Ovary (tissue), 9 donors: Measurements from ENCODE around the gene MROH2A. TPM values are rescaled to one million over a fixed set of nuclear protein-coding genes. Genes with fewer than 3 reads are reported as not detected.

Source experiments
- DNase-seq, 5 donors: peaks; one replicate each; pipeline ENCODE4 v3.0.0-alpha.2; 2019 to 2020
- H3K27ac ChIP-seq, 2 donors: fragments of 200-600 bp; one replicate each; pipeline versions ENCODE4 v1.5.1 to v1.8.0; 2019 to 2022
- H3K27me3 ChIP-seq: fragments of 200-600 bp; one replicate; pipeline ENCODE4 v1.8.0; 2022
- H3K36me3 ChIP-seq: fragments of 200-600 bp; sonication (generic); one replicate; pipeline ENCODE4 v1.5.1; 2019
- H3K4me1 ChIP-seq: one replicate; pipeline ENCODE4 v1.8.1; 2013; ENCODE audit warnings: mild to moderate bottlenecking, moderate library complexity; ENCODE audit not compliant: insufficient read depth
- H3K4me3 ChIP-seq: fragments of 200-600 bp; sonication (generic); one replicate; pipeline ENCODE4 v1.5.1; 2017
- H3K9me3 ChIP-seq, 2 donors: fragments of 200-600 bp in 1 of 2; sonication (generic) in 1 of 2; one replicate each; pipeline versions ENCODE4 v1.5.1 to v1.8.1; 2013 to 2019; ENCODE audit warnings: mild to moderate bottlenecking in 1 of 2, moderate library complexity in 1 of 2
- EP300 ChIP-seq: sonication (generic); formaldehyde crosslinking; IDR thresholded peaks from one replicate; pipeline ENCODE4 v1.6.1; 2017; ENCODE audit warnings: antibody characterized with exemption
- POLR2A ChIP-seq: fragments of 450-650 bp; IDR thresholded peaks from one replicate; pipeline ENCODE4 v1.6.1; 2017; ENCODE audit warnings: antibody characterized with exemption, mild to moderate bottlenecking, moderate library complexity
- WGBS, 3 donors: extraction: QIAGEN DNeasy Blood & Tissue Kit in 1 of 3; methylation state at CpG; one replicate each; pipeline versions ENCODE4 v1.1.5 to v1.1.7; 2013 to 2017; 5-methylcytosine and 5-hydroxymethylcytosine counted together
- intact Hi-C, 4 donors: fragments of 100-400 bp; cut with DNase I; formaldehyde crosslinking; loops; one replicate each; pipeline versions ENCODE4 v1.11.0 to v1.15.1; 2022 to 2023
- polyA plus RNA-seq, 2 donors: library from polyadenylated mRNA; stranded (reverse); fragments of 200-250 nt in 1 of 2; fragments of 350-450 nt in 1 of 2; fragmentation: Illumina TruSeq in 1 of 2; extraction: RNeasy Lipid Tissue Mini Kit (QIAGEN cat#74804) in 1 of 2; gene quantifications; one replicate each; pipeline ENCODE4 v1.2.3, GENCODE V29; 2013 to 2014
- total RNA-seq, 7 donors: library from RNA; depleted of rRNA in 2 of 7; stranded (reverse); fragments of >200 nt in 2 of 7; fragmentation: NEBNext Ultra II Directional in 3 of 7; extraction: Animal tissue kit (Norgen Biotek cat#: 25700) in 3 of 7; gene quantifications; one replicate each; pipeline versions ENCODE4 v1.1.0 to v1.2.4, GENCODE V29; 2016 to 2023
- TF ChIP-seq, protein P1 (sequence below), 3 donors: fragments of 450-650 bp in 2 of 3; fragments of 200-600 bp in 1 of 3; IDR thresholded peaks; one replicate each; pipeline versions ENCODE4 v1.5.1 to v1.8.0; 2016 to 2022; ENCODE audit warnings: antibody characterized with exemption in 3 of 3, mild to moderate bottlenecking in 1 of 3
- donor health status: DM: no; HTN: no; CAD: no; lungs with moderate emphysema.
- donor health status: DM: no; HTN: no; CAD: no.
- donor health status: Bipolar disorder and iron deficiency.
- donor health status: DM: yes; HTN: yes; CAD: no.
- donor health status: DM: no; HTN: no; CAD: no.
- donor health status: DM: yes; HTN: yes; CAD: no.

Gene MROH2A
- total and polyA plus RNA-seq, 9 donors, result not detected

DNA sequence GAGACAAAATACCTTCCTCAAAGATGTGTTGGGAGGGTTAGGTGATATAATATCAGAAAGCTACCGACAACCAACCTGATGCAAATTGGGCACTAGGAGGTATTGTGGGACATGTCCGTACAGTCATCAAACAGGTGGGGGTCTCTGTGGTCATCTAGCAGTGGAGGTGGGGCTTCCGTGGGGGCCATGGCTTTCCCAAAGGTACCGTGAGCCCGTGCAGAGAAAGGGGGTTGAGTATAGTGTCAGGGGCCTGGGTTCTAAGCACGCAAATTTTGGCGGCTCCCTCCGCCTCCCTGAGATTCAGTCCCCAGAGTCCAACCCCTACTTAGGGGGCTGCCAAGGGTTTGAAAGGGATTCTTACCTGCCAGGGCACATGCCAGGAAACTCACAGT, 43.6 kb downstream of the MROH2A start:
- H3K27ac ChIP-seq, result no peak overlapping the region
- no peak for DNase-seq
- no peak for TF ChIP-seq EP300
- TF ChIP-seq, protein P1, sequence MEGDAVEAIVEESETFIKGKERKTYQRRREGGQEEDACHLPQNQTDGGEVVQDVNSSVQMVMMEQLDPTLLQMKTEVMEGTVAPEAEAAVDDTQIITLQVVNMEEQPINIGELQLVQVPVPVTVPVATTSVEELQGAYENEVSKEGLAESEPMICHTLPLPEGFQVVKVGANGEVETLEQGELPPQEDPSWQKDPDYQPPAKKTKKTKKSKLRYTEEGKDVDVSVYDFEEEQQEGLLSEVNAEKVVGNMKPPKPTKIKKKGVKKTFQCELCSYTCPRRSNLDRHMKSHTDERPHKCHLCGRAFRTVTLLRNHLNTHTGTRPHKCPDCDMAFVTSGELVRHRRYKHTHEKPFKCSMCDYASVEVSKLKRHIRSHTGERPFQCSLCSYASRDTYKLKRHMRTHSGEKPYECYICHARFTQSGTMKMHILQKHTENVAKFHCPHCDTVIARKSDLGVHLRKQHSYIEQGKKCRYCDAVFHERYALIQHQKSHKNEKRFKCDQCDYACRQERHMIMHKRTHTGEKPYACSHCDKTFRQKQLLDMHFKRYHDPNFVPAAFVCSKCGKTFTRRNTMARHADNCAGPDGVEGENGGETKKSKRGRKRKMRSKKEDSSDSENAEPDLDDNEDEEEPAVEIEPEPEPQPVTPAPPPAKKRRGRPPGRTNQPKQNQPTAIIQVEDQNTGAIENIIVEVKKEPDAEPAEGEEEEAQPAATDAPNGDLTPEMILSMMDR (IDR thresholded peaks at IDR 0.05), result no peak
- TF ChIP-seq POLR2A, result no peak
- intact Hi-C loops, result no loop called here
- no peaks in the 10 kb centered on the region for H3K36me3 ChIP-seq
- H3K4me3 ChIP-seq, result no peak overlapping the region
- no peaks in the 10 kb centered on the region for H3K27me3 ChIP-seq
- H3K4me1 ChIP-seq, result no peaks in the 10 kb centered on the region
- no peaks in the 10 kb centered on the region for H3K9me3 ChIP-seq
- 87 to 92% (median 88%) methylated on average over 8 of the region's 8 CpGs for WGBS, 3 donors

DNA sequence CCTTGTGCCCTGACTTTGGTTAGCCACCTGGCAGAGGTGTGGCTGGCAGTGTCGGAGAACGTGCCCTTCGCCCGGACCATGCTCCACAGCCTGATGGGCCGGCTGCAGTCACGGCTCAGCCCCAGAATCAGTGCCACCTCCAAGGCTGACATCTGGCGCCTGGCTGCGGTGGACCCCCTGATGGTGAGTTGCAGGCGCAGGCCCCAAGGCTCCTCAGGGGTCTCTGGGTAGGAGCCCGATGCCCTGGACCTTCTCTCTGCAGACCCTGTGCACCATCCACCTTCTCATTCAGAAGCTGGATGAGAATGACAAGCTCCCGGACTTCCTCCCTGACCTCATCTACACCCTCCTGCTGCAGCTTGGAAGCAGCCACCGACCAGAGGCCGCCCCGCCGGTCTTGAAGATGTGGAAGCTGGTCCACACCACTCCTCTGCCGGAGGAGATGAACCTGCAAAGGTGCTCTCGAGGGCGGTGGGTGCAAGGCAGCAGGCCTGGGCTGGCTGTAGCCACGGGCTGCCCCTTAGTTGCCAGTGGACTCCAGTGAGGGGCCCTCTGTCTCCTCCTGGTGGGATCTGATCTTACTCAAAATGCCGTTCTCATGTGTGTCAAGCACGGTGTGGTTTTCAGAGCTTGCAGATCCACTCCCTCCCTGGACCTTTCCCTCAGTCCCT, 44.1 kb downstream of the MROH2A start:
- DNase-seq, result no peak
- TF ChIP-seq POLR2A (no peak), EP300 (no peak)
- TF ChIP-seq, protein P1 (IDR thresholded peaks at IDR 0.05), result no peak
- Histone ChIP-seq H3K9me3 (no peaks in the 10 kb centered on the region), H3K36me3 (no peaks in the 10 kb centered on the region), H3K27ac (no peak overlapping the region), H3K4me3 (no peak overlapping the region), H3K4me1 (no peaks in the 10 kb centered on the region), H3K27me3 (no peaks in the 10 kb centered on the region)
- intact Hi-C loops, result no loop called here
- WGBS, 3 donors, result 87 to 92% (median 92%) methylated on average over 19 to 21 of the region's 21 CpGs

DNA sequence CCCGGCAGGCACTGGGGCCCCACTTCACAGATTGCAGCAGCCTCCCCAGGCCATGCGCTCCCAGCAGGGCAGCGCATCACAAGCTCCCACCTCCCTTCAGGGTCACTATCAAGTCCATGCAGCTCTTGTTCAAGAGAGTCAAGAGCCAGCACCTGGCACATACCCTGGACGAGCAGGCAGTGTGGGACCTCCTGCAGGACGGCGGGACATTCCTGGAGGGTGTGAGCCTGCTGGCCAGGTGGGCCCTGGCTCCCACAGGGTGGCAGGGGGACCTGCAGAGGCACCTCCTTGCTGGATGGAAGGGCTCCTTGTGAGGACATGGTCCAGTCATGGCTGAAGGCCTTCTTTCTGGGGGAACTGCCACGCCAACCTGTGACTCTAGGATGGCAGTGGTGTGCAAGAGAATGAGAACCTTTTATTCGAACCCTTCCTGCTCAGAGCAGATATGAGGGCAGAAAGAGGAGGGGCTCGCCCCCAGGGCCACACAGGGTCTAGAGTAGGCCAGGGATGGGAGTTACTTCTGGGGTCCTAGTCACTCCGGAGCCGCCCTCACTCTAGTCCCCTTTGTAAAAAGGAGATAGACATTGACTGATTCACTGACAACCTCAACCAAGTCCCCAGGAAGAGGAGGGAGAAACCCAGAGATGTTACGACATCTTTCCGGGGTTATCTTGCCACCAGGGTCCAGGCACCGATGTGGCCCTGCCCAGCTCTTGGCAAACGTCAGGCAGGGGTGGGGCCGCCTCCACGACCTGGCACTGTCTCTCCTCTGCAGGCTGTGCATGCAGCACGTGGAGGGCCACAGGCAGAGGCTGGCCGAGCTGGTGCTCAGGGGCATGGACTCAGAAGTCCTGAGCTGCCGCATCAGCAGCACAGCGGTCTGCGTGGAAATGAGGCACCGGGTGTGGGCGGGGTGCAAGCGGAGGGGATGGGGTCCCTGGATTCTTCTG, 44.9 kb downstream of the MROH2A start:
- TF ChIP-seq, protein P1 (IDR thresholded peaks at IDR 0.05), result no peak
- TF ChIP-seq POLR2A (no peak), EP300 (no peak)
- 78 to 79% (median 78%) methylated on average over 22 to 25 of the region's 25 CpGs for WGBS, 3 donors
- H3K9me3 ChIP-seq, result no peaks in the 10 kb centered on the region
- intact Hi-C loops, result no loop called here
- DNase-seq, result no peak
- H3K27ac ChIP-seq, result no peak overlapping the region
- H3K36me3 ChIP-seq, result no peaks in the 10 kb centered on the region
- H3K27me3 ChIP-seq, result no peaks in the 10 kb centered on the region
- H3K4me1 ChIP-seq, result no peaks in the 10 kb centered on the region
- no peak overlapping the region for H3K4me3 ChIP-seq

DNA sequence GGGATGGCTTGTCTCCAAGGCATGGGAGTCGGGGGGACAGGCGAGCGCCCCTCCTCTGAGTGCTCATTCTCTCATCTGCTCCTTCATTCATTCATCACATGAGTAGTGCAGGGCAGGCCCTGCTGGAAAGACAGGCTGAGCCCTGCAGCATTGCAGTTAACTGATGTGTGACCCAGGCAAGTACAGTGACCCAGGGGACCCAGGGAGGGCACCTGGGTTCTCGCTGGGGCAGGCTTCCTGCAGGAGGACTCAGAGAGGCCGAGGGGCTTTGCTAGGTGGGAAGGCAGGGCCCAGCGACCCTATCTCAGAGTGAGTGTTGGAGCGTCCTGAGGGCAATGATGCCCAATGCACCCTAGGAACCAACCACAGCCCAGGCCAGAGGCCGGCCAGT, 45.6 kb downstream of the MROH2A start:
- Histone ChIP-seq H3K36me3 (no peaks in the 10 kb centered on the region), H3K9me3 (no peaks in the 10 kb centered on the region), H3K4me1 (no peaks in the 10 kb centered on the region), H3K27ac (no peak overlapping the region), H3K4me3 (no peak overlapping the region), H3K27me3 (no peaks in the 10 kb centered on the region)
- WGBS, 3 donors, result 85 to 89% (median 87%) methylated on average over 8 of the region's 8 CpGs
- no peak for DNase-seq
- intact Hi-C loops, result no loop called here
- no peak for TF ChIP-seq EP300
- TF ChIP-seq, protein P1 (IDR thresholded peaks at IDR 0.05), result no peak
- no peak for TF ChIP-seq POLR2A
